Activated CD4-positive, alpha-beta T cell treated with anti-CD3 and anti-CD28 coated beads for 48 hours (primary cell): ENCODE results near the gene DOHH.

Experiments
- DNase-seq: peaks from one replicate; pipeline ENCODE4 v3.0.0-alpha.2; 2020

The DOHH gene

DNA sequence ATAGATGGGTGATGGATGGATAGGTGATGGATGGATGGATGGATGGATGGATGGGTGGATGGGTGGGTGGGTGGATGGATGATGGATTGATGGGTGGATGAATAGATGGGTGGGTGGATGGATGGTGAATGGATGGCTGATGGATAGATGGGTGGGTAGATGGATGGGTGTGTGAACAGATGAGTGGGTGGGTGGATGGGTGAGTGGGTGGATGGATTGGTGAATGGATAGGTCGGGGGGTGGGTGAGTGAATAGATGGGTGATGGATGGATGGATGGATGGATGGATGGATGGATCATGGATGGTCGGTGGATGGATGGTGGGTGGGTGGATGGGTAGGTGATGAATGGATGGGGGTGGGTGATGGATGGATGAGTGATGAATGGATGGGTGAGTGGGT, 23.6 kb downstream of the DOHH start:
- no peak for DNase-seq

DNA sequence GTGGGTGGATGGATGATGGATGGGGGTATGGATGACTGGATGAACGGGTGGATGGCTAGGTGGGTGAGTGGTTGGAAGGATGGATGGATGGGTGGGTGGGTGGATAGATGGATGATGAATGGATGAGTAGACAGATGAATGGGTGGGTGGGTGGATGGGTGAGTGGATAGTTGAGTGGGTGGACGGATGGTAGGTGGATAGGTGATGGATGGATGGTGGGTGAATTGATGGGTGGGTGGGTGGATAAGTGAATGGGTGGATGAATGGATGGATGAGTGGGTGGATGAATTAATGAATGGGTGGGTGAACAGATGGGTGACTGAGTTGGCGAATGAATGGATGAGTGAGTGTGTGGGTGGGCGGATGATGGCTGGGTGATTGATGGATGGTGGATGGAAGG, 25.0 kb downstream of the DOHH start:
- DNase-seq, result no peak

DNA sequence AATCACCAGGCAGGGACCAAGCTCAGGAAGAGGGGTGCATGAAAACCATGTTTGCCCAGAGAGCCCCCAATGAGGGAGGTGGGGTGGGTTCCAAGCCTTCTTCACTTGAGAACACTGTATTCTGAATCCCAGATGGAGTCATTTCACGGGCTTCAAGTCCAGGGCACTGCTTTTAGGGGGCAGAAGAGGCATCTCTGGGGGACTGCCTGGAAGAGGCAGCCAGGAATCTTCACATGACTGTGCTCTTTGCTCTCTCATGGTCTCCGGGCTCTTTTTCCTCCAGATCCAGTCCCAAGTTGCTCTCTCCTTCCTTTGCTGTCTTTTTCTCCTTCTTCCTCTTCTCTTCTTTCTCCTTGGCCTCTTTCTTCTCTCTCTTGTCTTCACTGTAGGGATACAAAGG, 25.9 kb downstream of the DOHH start:
- no peak for DNase-seq

DNA sequence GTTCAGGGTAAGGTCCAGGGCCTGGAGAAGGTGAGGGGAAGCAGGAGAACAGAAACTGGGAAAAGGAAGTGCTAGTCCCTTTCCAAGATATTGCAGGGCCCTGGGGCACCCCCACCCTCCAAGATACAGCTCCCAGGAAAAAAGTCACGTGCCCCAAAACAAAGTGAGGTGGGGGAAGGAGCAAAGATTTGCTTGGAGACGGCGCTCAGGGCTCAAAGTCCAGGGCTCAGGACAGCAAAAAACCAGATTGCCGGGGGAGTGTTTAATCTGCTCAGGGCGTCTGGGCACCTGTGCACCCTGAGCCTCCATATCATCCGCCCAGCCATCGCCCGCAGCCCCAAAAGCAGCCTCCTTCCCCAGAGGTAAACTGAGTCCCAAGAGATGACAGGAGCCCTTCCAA, 26.5 kb downstream of the DOHH start:
- no peak for DNase-seq

DNA sequence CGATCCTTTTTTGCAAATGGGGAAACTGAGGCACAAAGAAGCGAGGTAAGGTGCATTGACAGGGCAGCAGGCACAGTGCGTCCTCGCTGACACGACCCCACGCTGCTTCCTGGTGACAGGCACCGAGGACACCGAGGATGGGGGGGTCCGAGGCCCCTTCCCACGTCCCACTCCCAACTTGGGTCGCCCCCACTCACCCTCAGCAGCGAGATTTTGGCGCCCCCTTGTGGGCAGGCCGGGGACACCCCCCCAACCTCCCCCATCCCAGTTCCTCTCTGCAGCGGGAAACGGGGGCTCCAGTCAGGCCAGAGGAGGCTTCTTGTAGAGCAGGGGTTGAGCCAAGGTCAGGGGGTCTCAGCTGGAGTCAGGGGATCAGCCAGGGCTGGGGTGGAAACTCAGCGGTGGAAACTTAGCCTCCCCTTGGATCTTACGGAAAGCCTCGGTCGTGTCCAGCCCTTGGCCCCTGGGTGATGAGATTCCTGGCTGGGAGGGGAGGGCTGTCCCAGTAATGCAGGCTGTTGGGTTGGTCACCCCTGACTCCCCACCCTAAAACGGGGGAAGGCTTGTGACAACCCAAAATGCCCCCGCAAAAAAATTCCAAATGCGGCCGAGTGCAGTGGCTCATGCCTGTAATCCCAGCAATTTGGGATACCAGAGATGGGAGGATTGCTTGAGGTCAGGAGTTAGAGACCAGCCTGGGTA, 28.4 kb downstream of the DOHH start:
- peak; percentile 58 for DNase-seq

DNA sequence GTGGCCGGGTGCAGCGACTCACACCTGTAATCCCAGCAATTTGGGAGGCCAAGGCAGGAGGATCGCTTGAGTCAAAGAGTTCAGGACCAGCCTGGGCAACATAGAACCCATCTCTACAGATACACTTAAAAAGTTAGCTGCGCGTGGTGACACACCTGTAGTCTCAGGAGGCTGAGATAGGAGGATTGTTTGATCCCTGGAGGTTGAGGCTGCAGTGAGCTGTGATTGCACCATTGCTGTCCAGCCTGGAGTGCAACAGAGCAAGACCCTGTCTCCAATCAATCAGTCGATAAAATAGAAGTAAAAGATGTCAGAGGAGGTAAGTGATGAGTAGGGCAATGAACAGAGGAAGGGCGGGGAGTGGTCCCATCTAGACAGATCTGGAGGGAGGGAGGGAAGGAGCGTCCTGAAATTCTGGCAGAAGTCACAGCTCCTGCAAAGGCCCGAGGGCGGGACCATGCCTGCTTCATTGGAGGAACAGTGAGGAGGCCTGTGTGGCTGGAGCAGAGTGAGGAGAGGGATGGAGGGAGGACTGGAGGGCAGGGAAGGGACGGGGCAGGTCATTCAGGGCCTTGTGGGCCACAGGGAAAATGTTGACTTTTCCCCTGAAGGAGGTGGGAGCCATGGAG, 29.9 kb downstream of the DOHH start:
- no peak for DNase-seq

DNA sequence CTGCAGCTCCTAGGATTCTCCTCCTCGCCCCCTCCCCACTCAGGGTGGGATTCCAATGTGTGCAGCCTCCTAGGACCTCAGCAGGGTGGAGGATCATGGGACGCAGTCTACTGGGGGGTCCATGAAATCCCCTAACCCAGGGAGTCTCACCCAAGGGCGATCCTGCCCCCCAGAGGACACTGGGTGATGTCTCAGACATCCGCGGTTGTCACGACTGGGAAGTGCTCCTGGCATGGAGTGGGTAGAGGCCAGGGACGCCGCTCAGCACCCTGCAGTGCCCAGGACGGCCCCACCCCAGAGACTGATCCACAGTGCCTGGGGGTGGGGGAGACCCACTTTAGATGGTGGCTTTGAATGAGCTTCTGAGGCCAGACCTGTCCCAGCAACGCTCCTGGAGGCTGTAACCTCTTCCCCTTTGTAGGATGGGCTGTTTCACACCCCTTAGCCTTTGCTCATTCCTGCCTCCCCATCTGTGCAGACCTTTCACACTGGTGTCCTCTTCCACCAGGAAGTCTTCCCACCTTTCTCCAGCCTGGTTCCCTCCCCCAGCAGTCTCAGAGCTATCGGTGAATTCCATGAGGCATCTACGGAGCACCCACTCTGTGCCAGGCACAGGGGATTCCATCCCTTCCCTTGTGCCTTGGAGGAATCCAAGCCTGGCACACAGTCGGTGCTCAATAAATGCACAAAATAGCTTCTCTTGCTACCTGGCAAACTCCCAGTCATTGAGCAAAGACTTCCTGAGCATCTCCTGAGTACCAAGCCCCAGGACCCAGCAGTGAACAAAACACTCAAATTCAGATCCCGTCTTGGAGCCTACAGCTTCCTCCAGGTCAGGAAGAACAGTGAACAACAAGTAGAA, 30.6 kb downstream of the DOHH start:
- no peak for DNase-seq

DNA sequence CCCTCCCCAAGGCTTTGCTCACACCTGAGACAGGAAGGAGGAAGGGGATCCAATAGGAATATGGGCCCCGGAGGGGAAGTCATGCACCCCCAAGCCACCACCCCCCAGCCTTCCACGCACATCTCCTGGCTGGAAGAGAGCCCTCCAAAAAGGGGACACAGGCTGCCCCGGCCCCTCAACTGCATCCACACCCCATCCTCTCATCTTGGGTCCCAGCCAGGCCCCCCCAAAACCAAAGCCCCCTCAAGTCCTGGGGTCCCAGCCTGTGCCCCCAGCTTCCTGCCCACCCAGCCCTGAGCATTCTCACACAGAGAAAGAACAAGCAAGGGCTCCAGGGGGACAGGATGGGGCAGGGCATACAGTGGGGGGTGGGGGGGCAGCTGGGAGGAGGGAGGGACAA, 32.3 kb downstream of the DOHH start:
- DNase-seq, result no peak

DNA sequence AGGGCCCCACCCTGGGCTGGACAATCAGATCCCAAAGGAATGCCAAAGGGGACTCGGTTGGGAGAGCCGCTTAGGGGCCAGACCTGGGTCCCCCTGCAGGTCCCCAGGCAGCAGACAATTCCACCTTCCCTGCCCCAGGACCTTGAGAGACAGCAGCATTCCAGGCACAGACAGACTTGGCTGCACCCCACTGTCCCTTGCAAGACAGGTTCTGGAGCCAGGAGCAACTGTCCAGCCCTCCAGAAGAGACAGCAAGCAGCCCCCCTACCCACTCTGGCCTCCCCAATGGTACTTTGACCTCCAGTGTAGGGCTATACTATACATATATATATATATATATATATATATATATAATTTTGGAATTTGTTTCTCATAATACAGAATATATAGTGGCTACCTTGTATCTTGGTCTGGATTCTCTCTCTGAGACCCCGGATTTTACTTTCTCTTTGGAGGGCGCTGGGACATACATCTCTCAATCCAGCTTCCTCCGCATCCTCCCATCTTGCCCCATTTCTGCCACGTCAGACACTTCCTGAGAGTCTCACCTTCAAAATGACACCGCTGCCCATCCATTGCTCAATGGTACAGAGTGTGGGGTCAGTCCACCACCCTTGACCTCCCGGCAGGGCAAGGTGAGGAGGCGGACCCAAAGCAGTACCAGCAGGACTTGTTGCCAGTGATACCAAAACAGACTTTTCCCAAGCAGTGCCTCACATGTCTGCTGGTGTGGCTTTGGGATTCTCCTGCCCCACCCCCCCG, 32.9 kb downstream of the DOHH start:
- no peak for DNase-seq

DNA sequence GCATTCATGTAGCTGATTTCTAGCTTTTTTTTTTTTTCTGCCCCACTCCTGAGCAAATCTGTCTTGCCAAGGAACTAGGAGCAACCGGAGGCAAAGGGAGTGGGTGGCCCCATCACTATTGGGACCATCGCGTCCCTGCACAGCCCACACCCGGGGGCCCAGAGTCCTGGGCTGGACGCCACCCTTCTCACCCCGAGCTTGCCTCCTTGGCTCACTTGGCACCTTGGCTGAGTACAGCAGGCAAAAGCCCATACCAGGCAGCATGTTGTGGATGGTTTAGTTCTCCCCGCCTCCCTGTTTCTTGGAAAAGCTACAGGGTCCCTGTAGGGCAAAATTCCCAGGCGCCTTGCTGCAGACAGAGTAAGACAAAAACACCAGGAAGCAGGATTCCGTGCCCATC, 33.8 kb downstream of the DOHH start:
- DNase-seq, result no peak

DNA sequence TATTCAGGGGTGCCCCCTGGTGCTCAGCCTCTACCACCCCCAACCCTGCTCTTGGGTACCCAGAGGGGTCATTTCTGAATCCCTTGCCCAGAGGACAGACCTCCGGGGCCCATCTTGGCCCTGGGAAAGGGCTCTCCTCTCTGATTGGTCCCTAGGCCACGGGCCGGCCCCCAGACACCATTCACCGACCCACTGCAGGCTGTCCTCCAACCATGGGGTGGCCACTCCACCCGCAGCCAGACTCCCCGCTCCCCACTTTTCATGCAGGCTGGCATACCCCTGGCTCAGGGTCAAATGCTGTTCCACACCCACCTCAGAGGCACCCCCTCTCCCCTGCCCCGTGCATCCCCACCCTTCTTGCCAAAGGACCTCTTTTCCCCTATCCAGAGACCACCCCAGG, 34.9 kb downstream of the DOHH start:
- no peak for DNase-seq

DNA sequence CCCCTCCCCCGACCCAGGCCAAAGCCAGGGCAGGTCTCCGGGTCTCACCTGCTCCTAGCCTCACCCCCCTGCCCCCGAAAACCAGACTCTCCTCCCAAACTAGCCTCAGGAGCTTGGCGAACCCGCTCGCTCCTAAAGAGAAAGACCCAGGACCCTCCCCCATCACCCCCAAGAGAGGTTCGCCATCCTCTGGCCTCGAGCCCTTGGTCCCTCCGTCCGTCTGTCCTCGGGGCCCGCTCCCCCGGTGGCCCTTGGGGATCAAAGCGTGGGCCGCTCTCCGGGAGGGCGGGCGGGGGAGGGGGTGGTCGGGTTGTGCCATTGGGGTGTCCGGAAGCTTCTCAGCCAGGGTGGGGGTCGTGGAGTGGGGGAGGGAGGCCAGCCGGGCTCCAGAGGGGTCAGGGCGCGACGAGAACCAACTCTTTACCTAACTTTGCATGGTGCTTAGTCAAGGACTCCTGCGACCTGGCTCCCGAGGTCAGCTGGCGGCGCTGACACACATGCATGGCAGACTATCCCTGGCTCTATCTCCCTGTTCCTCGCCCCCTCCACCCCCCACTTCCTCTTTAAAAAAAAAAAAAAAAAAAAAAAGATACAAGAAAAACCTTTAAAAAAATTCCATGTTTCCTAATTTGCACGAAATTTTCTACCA, 35.8 kb downstream of the DOHH start:
- DNase-seq, result no peak

DNA sequence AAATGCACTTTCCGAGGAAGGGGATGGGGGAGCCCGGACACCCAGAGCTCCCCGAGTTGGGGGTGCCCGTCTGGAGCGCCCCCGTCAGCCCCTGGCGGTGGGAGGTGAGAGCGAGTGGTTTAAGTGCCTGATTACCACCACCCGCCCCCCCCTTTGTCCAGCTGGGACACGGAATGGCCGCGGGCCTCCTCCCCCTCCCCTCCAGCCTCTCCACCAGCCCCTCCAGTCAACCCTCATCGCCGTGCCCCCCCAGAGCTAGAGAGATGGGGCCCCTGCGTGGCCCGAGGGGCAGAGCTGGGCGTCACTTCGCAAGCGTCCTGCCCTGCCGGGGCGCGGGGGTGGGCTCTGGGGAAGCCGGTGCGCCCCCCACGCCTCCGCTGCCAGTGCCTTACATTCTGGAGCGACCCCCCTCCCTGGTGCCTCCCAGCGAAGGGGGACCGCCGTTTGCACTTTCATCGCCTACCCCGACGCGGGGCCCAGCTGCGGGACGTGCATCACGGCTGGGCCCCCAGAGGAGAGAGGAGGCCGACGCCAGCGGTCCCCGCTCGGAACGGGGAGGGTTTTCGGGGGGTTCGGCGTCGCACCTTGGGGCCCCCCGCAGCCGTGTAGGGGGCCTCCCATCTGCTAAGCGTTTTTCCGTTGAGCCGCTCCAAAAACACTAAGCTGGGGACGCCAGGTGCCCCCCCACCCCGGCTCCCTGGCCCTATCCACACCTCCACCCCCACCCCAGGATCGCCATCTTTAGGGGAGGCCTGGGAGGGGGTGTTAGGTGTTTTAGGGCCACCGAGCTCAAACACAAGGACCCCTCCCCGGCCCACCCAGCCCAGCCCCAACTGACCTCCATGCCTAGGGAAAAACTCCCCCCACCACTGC, 36.5 kb downstream of the DOHH start:
- DNase-seq, result no peak

DNA sequence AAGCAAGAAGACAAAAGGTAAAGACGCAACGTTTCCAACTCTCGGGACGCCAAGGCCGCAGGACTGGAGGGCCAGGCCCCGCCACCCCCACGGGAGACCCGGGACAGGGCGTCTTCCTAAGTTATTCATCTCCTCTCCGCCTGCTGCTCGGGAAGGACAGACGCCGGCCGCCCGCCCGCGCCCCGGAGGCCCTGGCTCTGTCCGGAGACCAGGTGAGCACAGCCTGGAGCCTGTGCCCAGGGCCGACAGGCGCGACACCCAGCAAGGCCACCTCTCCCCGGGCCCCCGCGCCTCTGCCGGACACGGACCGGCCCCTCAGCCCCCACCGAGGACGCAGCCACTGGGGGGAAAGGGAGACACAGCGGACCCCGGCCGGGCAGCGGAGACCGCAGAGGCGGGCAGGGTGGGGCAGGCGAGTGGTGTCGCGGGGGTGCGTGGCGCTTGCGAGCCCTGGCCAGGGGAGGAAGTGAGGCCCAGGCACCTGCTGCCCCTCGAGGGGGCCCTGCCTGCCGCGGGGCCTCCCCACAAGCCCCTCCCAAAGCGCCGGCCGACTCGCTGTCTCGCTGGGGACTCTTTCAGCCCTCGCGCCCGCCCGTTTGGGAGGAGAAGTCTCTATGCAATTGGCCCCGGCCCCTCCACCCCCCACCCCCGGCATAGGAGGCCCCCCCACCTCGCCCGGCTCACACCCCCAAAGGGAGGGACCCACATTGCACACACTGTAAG, 37.3 kb downstream of the DOHH start:
- no peak for DNase-seq

DNA sequence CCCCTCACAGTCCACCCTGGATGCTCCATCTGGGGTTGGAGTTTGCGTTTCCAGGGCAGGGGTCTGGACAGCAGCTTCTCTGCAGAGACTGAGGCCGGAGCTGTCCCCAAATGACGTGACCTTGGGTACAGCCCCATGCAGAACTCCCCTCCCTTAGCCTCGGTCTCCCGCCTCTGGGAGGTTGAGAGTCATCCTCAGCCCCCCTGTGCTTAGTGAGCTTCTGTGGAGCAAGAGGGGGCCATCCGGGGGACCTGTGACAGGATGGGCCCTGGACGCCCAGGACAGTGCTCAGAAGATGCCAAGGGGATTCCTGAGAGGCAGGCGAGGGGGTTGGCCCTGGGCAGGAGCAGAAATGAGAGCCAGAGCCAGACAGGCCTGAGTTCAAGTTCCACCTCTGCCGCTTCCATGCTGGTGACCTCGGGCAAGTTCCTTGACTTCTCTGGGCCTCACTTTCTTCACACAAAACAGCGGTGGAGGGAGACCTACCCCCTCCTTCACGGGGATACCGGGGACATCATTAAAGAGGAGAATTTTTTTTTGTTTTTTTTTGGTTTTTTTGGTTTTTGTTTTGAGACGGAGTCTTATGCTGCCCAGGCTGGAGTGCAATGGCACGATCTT, 40.4 kb downstream of the DOHH start:
- no peak for DNase-seq

DNA sequence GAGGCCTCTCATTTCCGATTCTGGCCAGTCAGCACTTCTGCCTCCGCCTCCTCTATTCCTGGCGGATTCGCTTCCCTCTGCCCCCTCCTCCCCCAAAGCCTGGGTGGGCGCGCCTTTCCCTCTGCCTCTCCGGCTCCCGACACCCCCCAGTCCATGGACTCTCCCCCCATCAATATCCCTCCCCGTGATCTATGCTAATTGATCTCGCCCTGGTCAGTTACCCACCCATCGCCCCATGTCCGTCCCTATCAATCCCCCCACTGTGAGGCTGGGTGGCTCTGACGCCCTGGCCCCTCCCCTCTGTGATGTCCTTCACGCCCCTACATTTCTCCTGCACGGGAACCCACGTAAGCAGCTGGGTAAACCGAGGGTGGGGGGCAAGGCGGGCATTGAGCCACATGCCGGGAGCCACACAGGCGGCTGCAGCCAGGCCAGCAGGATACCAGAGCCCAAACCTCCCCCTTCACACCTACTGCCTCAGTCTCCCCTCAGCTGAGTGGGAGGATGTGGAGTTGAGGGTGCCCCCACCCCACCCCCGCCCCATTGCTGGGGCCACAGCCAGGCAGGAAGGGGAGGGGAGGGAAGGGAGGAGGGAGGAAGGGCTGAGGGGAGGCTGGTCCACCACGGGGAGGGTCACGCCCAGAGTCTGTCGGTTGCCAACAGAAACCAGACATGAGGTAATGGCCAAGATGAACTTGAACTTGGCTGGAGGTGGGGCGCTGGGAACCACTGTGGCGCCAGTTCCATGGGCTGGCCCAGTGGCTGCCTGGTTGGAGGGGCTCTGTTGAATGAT, 41.2 kb downstream of the DOHH start:
- no peak for DNase-seq

DNA sequence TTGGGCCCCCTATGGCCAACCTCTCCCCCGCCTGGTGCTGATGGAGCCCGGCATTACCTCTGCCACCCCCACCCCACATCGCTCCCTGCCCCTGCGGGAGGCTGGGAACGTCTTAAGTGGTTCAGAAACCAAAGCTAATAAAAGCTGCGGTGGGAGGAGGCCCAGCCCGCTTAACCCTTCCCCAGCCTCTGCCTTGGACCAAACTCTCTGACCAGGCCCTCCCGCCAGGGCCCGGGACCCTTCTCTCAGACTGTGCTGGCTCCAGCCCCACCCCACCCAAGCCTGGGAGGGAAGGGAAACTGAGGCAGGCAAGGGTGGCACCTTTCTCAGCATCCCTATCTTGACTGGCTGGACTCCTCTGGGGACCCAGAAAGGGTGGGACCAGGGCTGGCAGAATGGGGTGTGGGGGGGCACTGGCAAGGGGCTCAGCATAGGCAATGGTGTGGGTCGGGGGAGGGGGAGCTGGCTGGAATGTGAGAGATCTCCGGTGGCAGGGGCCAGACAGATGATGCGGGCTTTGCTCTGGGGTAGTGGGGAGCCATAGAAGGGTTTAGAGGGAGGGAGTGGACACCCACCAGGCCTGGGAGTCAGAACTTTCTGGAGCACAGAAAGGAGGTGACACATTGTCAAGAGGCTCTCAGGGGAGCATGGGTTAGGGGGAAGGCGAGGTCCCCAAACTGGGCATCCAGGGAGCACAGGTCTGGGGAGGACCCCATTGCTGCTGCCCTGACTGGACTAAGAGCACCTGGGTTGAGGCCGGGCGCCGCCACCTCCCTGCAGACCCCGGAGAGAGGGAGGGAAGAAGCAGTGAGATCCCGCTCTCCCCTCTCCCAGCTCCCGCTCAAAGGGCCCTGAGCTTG, 42.0 kb downstream of the DOHH start:
- no peak for DNase-seq

DNA sequence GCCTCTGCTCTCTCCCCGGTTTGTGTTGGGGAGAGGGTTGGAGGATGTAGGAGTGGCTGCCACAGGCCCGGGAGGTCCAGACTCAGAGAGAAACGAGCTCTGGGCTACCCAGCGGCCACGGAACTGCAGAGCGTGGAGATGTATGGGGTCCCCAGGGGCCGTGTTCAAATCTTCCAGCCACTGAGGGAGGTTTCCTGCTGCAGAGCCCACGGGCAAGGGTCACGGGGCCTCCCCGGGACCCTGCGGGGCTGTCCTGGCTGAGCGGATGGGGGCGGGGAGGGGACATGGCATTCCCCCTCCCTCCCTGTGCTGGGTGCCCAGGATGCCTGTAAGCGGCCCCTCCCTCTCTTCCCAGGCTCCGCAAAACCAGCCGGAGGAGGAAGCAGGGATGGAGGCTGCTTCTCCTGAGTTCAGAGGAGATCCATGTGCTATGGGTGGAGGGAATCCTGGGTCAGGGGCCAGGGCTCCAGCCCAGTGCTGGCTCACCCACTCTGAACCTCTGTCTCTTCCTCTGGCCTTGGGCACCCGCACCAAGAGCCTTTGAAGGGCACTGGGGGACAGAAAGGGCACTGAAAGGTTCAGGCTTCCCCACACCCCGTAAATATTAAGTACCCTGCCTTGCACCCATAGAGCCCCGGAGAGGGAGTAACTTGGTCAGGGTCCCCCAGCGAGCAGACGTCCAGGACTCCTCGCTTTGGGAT, 42.8 kb downstream of the DOHH start:
- DNase-seq, result no peak
